ENCODE results near the gene ABCA8. TPM values are rescaled to one million over a fixed set of nuclear protein-coding genes. Genes with fewer than 3 reads are reported as not detected.

The ABCA8 gene
- total RNA-seq, 2 donors from 2014 or later, result not detected

GRCh38 chr17:68851890-68852289 lies 103.3 kb downstream of the ABCA8 start:
- H3K4me1 Mint-ChIP-seq (ENCODE audit: low read depth), result no peaks in the 10 kb centered on the region
- no peaks in the 10 kb centered on the region for H3K36me3 Mint-ChIP-seq (ENCODE audit: insufficient read depth in 2 of 2)
- DNase-seq, result no peak
- peaks cover 2 to 5% of the 10 kb centered on the region in 2 donors for H3K9me3 Mint-ChIP-seq
- H3K27me3 Mint-ChIP-seq (ENCODE audit: low read depth), result peaks cover 5% of the 10 kb centered on the region
- no peak for ATAC-seq (replicated peaks in 1 of 2)
- no peak overlapping the region for H3K27ac Mint-ChIP-seq
- no peak overlapping the region for H3K4me3 Mint-ChIP-seq

- DNase-seq (no peak), ATAC-seq (replicated peaks in 1 of 2) (no peak)
- Mint-ChIP-seq H3K4me1 (ENCODE audit: low read depth) (no peaks in the 10 kb centered on the region), H3K4me3 (no peak overlapping the region), H3K27ac (no peak overlapping the region), H3K36me3 (ENCODE audit: insufficient read depth in 2 of 2) (no peaks in the 10 kb centered on the region), H3K27me3 (ENCODE audit: low read depth) (no peaks in the 10 kb centered on the region), H3K9me3 (peaks cover 2 to 5% of the 10 kb centered on the region in 2 donors)
These were observed 104.3 kb downstream of the ABCA8 start for GRCh38 chr17:68850749-68851510.

- H3K36me3 Mint-ChIP-seq (ENCODE audit: insufficient read depth in 2 of 2), result no peaks in the 10 kb centered on the region
- H3K27me3 Mint-ChIP-seq (ENCODE audit: low read depth), result no peaks in the 10 kb centered on the region
- H3K9me3 Mint-ChIP-seq, result peaks cover 5 to 7% of the 10 kb centered on the region in 2 donors
- H3K4me3 Mint-ChIP-seq, result no peak overlapping the region
- H3K4me1 Mint-ChIP-seq (ENCODE audit: low read depth), result no peaks in the 10 kb centered on the region
- no peak for DNase-seq
- no peak for ATAC-seq (replicated peaks in 1 of 2)
- H3K27ac Mint-ChIP-seq, result no peak overlapping the region
These were observed 105.2 kb downstream of the ABCA8 start for GRCh38 chr17:68849673-68850610.

- H3K27ac Mint-ChIP-seq, result no peak overlapping the region
- H3K27me3 Mint-ChIP-seq (ENCODE audit: low read depth), result no peaks in the 10 kb centered on the region
- no peak for DNase-seq
- H3K9me3 Mint-ChIP-seq, result peaks cover 3 to 7% of the 10 kb centered on the region in 2 donors
- H3K36me3 Mint-ChIP-seq (ENCODE audit: insufficient read depth in 2 of 2), result no peaks in the 10 kb centered on the region
- no peaks in the 10 kb centered on the region for H3K4me1 Mint-ChIP-seq (ENCODE audit: low read depth)
- no peak for ATAC-seq (replicated peaks in 1 of 2)
- H3K4me3 Mint-ChIP-seq, result no peak overlapping the region
These were observed 107.5 kb downstream of the ABCA8 start for GRCh38 chr17:68847711-68848110.

- no peak for ATAC-seq (replicated peaks in 1 of 2)
- no peak for DNase-seq
- Mint-ChIP-seq H3K4me3 (no peak overlapping the region), H3K27me3 (ENCODE audit: low read depth) (no peaks in the 10 kb centered on the region), H3K27ac (no peak overlapping the region), H3K4me1 (ENCODE audit: low read depth) (no peaks in the 10 kb centered on the region), H3K9me3 (peaks cover 0 to 5% of the 10 kb centered on the region in 2 donors), H3K36me3 (ENCODE audit: insufficient read depth in 2 of 2) (no peaks in the 10 kb centered on the region)
These were observed 111.7 kb downstream of the ABCA8 start for GRCh38 chr17:68843522-68843921.

GRCh38 chr17:68840073-68840472 lies 115.1 kb downstream of the ABCA8 start:
- ATAC-seq (replicated peaks in 1 of 2) (no peak), DNase-seq (no peak)
- Mint-ChIP-seq H3K27me3 (ENCODE audit: low read depth) (no peaks in the 10 kb centered on the region), H3K27ac (no peak overlapping the region), H3K36me3 (ENCODE audit: insufficient read depth in 2 of 2) (no peaks in the 10 kb centered on the region), H3K9me3 (peaks cover 0 to 1% of the 10 kb centered on the region in 2 donors), H3K4me1 (ENCODE audit: low read depth) (no peaks in the 10 kb centered on the region), H3K4me3 (no peak overlapping the region)

GRCh38 chr17:68835071-68835470 lies 120.1 kb downstream of the ABCA8 start:
- DNase-seq, result no peak
- no peak for ATAC-seq (replicated peaks in 1 of 2)
- Mint-ChIP-seq H3K4me1 (ENCODE audit: low read depth) (no peaks in the 10 kb centered on the region), H3K9me3 (peaks cover 0 to 3% of the 10 kb centered on the region in 2 donors), H3K27ac (no peak overlapping the region), H3K4me3 (no peak overlapping the region), H3K27me3 (ENCODE audit: low read depth) (no peaks in the 10 kb centered on the region), H3K36me3 (ENCODE audit: insufficient read depth in 2 of 2) (peaks cover 0 to 2% of the 10 kb centered on the region in 2 donors)

- DNase-seq (no peak), ATAC-seq (replicated peaks in 1 of 2) (no peak)
- no peaks in the 10 kb centered on the region for H3K27me3 Mint-ChIP-seq (ENCODE audit: low read depth)
- no peak overlapping the region for H3K27ac Mint-ChIP-seq
- H3K36me3 Mint-ChIP-seq (ENCODE audit: insufficient read depth in 2 of 2), result peaks cover 0 to 2% of the 10 kb centered on the region in 2 donors
- H3K4me3 Mint-ChIP-seq, result no peak overlapping the region
- H3K4me1 Mint-ChIP-seq (ENCODE audit: low read depth), result no peaks in the 10 kb centered on the region
- peaks cover 0 to 3% of the 10 kb centered on the region in 2 donors for H3K9me3 Mint-ChIP-seq
These were observed 120.8 kb downstream of the ABCA8 start for GRCh38 chr17:68834328-68834836.

- no peak overlapping the region for H3K4me3 Mint-ChIP-seq
- no peak for ATAC-seq (replicated peaks in 1 of 2)
- peaks cover 0 to 3% of the 10 kb centered on the region in 2 donors for H3K9me3 Mint-ChIP-seq
- H3K27ac Mint-ChIP-seq, result no peak overlapping the region
- H3K36me3 Mint-ChIP-seq (ENCODE audit: insufficient read depth in 2 of 2), result peaks cover 0 to 2% of the 10 kb centered on the region in 2 donors
- no peaks in the 10 kb centered on the region for H3K4me1 Mint-ChIP-seq (ENCODE audit: low read depth)
- no peaks in the 10 kb centered on the region for H3K27me3 Mint-ChIP-seq (ENCODE audit: low read depth)
- DNase-seq, result no peak
These were observed 122.9 kb downstream of the ABCA8 start for GRCh38 chr17:68832109-68832802.

GRCh38 chr17:68831170-68831569 lies 124.0 kb downstream of the ABCA8 start:
- H3K36me3 Mint-ChIP-seq (ENCODE audit: insufficient read depth in 2 of 2), result peaks cover 0 to 2% of the 10 kb centered on the region in 2 donors
- no peaks in the 10 kb centered on the region for H3K4me1 Mint-ChIP-seq (ENCODE audit: low read depth)
- no peak overlapping the region for H3K27ac Mint-ChIP-seq
- no peak for DNase-seq
- no peak for ATAC-seq (replicated peaks in 1 of 2)
- H3K4me3 Mint-ChIP-seq, result no peak overlapping the region
- H3K27me3 Mint-ChIP-seq (ENCODE audit: low read depth), result no peaks in the 10 kb centered on the region
- H3K9me3 Mint-ChIP-seq, result peaks cover 0 to 3% of the 10 kb centered on the region in 2 donors

GRCh38 chr17:68830313-68830712 lies 124.9 kb downstream of the ABCA8 start:
- ATAC-seq (replicated peaks in 1 of 2) (no peak), DNase-seq (no peak)
- Mint-ChIP-seq H3K4me1 (ENCODE audit: low read depth) (no peaks in the 10 kb centered on the region), H3K4me3 (no peak overlapping the region), H3K36me3 (ENCODE audit: insufficient read depth in 2 of 2) (peaks cover 0 to 2% of the 10 kb centered on the region in 2 donors), H3K27ac (no peak overlapping the region), H3K27me3 (ENCODE audit: low read depth) (no peaks in the 10 kb centered on the region), H3K9me3 (peaks cover 0 to 3% of the 10 kb centered on the region in 2 donors)

- ATAC-seq (replicated peaks in 1 of 2) (no peak), DNase-seq (no peak)
- Mint-ChIP-seq H3K27me3 (ENCODE audit: low read depth) (no peaks in the 10 kb centered on the region), H3K4me1 (ENCODE audit: low read depth) (no peaks in the 10 kb centered on the region), H3K27ac (no peak overlapping the region), H3K9me3 (peaks cover 0 to 3% of the 10 kb centered on the region in 2 donors), H3K4me3 (no peak overlapping the region), H3K36me3 (ENCODE audit: insufficient read depth in 2 of 2) (peaks cover 0 to 2% of the 10 kb centered on the region in 2 donors)
These were observed 126.0 kb downstream of the ABCA8 start for GRCh38 chr17:68829211-68829610.

Measured in activated T-cell treated with anti-CD3 and anti-CD28 coated beads, Interleukin-2, amount 50 U/mL, for 72 hours (primary cell).